CD14-positive monocyte (primary cell): Measurements from ENCODE around the gene ARL4D. TPM values are rescaled to one million over a fixed set of nuclear protein-coding genes. Genes with fewer than 3 reads are reported as not detected.

Source experiments
- DNase-seq, 3 donors: peaks; one replicate each; pipeline ENCODE4 v3.0.0-alpha.2; 2011 to 2022
- H2AFZ ChIP-seq: 2 replicates; pipeline ENCODE4 v1.6.0; 2012; ENCODE audit warnings: mild to moderate bottlenecking, low read depth, low read length, inconsistent platforms; ENCODE audit not compliant: insufficient read depth, poor library complexity, severe bottlenecking
- H3K27ac ChIP-seq, 2 donors: 1 replicate in 1 of 2; 2 replicates in 1 of 2; pipeline ENCODE4 v1.5.1; 2012 to 2013; ENCODE audit warnings: low read length in 2 of 2, control low read depth in 1 of 2, inconsistent platforms in 1 of 2, low read depth in 1 of 2, mild to moderate bottlenecking in 1 of 2
- H3K27me3 ChIP-seq, 2 donors: one replicate each; pipeline versions ENCODE4 v1.6.0 to v1.6.1; 2011 to 2013; ENCODE audit warnings: low read length in 2 of 2; ENCODE audit not compliant: control insufficient read depth in 2 of 2, insufficient read depth in 2 of 2
- H3K36me3 ChIP-seq, 2 donors: replicated peaks in 1 of 2; 1 replicate in 1 of 2; 2 replicates in 1 of 2; pipeline versions ENCODE4 v1.5.1 to v1.6.1; 2012 to 2013; ENCODE audit warnings: low read length in 2 of 2, control low read depth in 1 of 2, inconsistent platforms in 1 of 2, mild to moderate bottlenecking in 1 of 2; ENCODE audit not compliant: insufficient read depth in 2 of 2, control insufficient read depth in 1 of 2
- H3K4me1 ChIP-seq, 2 donors: 1 replicate in 1 of 2; 2 replicates in 1 of 2; pipeline versions ENCODE4 v1.5.1 to v1.6.1; 2012 to 2013; ENCODE audit warnings: low read length in 2 of 2, control low read depth in 1 of 2, inconsistent platforms in 1 of 2, mild to moderate bottlenecking in 1 of 2, moderate library complexity in 1 of 2; ENCODE audit not compliant: insufficient read depth in 2 of 2, control insufficient read depth in 1 of 2
- H3K4me2 ChIP-seq: replicated peaks from 2 replicates; pipeline ENCODE3; 2012; ENCODE audit warnings: low read length, moderate library complexity, mild to moderate bottlenecking; ENCODE audit not compliant: poor library complexity, severe bottlenecking; ENCODE audit errors: extremely low read depth
- H3K4me3 ChIP-seq, 3 experiments: fragments of 200-600 bp in 1 of 3; sonication (generic) in 1 of 3; replicated peaks in 1 of 3; 1 replicate in 2 of 3; 2 replicates in 1 of 3; pipeline ENCODE4 v1.5.1; 2011 to 2013; ENCODE audit warnings: low read length in 3 of 3, mild to moderate bottlenecking in 3 of 3, control low read depth in 2 of 3, low read depth in 2 of 3, inconsistent platforms in 1 of 3, moderate library complexity in 1 of 3
- H3K79me2 ChIP-seq: 2 replicates; pipeline ENCODE4 v1.6.0; 2012; ENCODE audit warnings: mild to moderate bottlenecking, control low read depth, inconsistent platforms, low read length, moderate library complexity; ENCODE audit not compliant: insufficient read depth
- H3K9ac ChIP-seq: 2 replicates; pipeline ENCODE4 v1.6.0; 2017; ENCODE audit warnings: low read length, mild to moderate bottlenecking; ENCODE audit not compliant: insufficient read depth, poor library complexity, severe bottlenecking
- H3K9me3 ChIP-seq, 2 donors: replicated peaks in 1 of 2; 1 replicate in 1 of 2; 2 replicates in 1 of 2; pipeline versions ENCODE4 v1.5.1 to v1.6.1; 2012 to 2013; ENCODE audit warnings: low read length in 2 of 2, control low read depth in 1 of 2; ENCODE audit not compliant: control insufficient read depth in 1 of 2, insufficient read depth in 1 of 2
- H4K20me1 ChIP-seq: 2 replicates; pipeline ENCODE4 v1.6.0; 2012; ENCODE audit warnings: mild to moderate bottlenecking, low read length, control low read depth, moderate library complexity; ENCODE audit not compliant: insufficient read depth
- H3K27ac Mint-ChIP-seq, 7 donors: one replicate each; pipeline ENCODE4 v1.8.0; 2020; ENCODE audit warnings: mild to moderate bottlenecking in 7 of 7, mixed read lengths in 7 of 7, moderate library complexity in 6 of 7, inconsistent platforms in 2 of 7
- H3K27me3 Mint-ChIP-seq, 3 donors: one replicate each; pipeline ENCODE4 v1.8.0; 2021 to 2022; ENCODE audit warnings: low read depth in 3 of 3, mild to moderate bottlenecking in 3 of 3, mixed read lengths in 3 of 3, moderate library complexity in 3 of 3, inconsistent platforms in 1 of 3
- H3K36me3 Mint-ChIP-seq, 2 donors: one replicate each; pipeline ENCODE4 v1.8.0; 2020; ENCODE audit warnings: mixed read lengths in 2 of 2, inconsistent platforms in 1 of 2, mild to moderate bottlenecking in 1 of 2
- H3K4me1 Mint-ChIP-seq: one replicate; pipeline ENCODE4 v1.8.0; 2020; ENCODE audit warnings: mild to moderate bottlenecking, mixed read lengths
- H3K4me3 Mint-ChIP-seq, 2 donors: one replicate each; pipeline ENCODE4 v1.8.0; 2020; ENCODE audit warnings: mild to moderate bottlenecking in 2 of 2, mixed read lengths in 2 of 2, moderate library complexity in 1 of 2
- H3K9me3 Mint-ChIP-seq, 7 donors: one replicate each; pipeline ENCODE4 v1.8.0; 2020 to 2022; ENCODE audit warnings: mixed read lengths in 7 of 7, mild to moderate bottlenecking in 6 of 7, moderate library complexity in 6 of 7, inconsistent platforms in 2 of 7
- CTCF ChIP-seq: fragments of 200-600 bp; IDR thresholded peaks from one replicate; pipeline ENCODE4 v1.8.0; 2022; ENCODE audit warnings: antibody characterized with exemption, mild to moderate bottlenecking
- WGBS: methylation state at CpG from one replicate; pipeline ENCODE4 v1.1.5; 2013; ENCODE audit warnings: missing lambda C conversion rate; ENCODE audit not compliant: insufficient coverage; 5-methylcytosine and 5-hydroxymethylcytosine counted together
- intact Hi-C, 2 donors: fragments of 100-400 bp; cut with micrococcal nuclease; formaldehyde crosslinking; loops; one replicate each; pipeline versions ENCODE4 v1.15.0 to v1.15.1; 2023
- polyA plus RNA-seq, 3 donors: library from polyadenylated mRNA; depleted of rRNA in 1 of 3; unstranded in 2 of 3; stranded (reverse) in 1 of 3; fragments of 300-500 nt in 2 of 3; fragments of >200 nt in 1 of 3; fragmentation: Illumina TruSeq in 2 of 3; gene quantifications; 1 replicate in 2 of 3; 2 replicates in 1 of 3; pipeline ENCODE4 v1.2.3, GENCODE V29; 2012 to 2021

Gene ARL4D
- polyA plus RNA-seq, 3 donors = 0.75 to 2.4 (median 1.7) TPM

DNA sequence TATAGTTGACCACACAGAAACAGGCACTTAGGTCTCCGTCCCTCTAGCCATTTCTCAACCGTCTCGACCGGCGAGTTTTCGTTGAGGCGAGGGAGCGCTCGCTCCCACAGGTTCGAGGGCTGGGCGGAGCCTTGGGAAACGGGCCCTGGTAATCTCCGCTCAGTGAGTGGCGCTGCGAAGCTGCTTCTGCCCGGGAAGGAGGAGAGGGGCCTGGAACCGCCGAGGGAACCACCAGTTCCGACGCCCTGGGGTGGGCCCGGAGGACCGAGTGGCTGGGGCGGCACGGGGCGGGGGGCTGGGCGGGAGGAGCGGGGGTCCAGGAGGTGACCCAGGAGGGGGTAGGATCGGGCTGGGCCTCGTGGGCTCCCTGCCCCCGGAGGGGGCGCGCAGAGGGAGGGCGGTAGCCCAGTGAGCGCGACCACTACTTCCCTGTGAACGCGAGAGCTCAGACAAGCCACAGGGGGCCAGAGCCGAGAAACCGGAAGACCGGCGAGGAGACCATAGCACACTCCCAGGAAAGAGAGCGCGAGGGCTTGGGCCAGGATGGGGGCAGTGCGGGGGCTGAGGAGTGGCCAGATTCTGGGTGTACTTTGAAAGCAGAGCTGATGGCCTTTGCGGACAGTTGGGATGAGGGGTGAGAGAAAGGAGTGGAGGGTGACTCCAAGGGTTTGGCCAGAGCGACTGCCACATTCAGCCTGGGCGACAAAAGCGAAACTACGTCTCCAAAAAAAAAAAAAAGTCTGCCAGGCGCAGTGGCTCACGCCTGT lies 29.9 kb upstream of the ARL4D start:
- Histone ChIP-seq H3K27me3 (no peaks in the 10 kb centered on the region), H3K4me2 (peak overlapping the region; percentile 92), H3K9ac (peak overlapping the region; percentile 89), H3K27ac (peak overlapping the region; percentile 97 to 99), H2AFZ (peak overlapping the region; percentile 77), H3K4me1 (peaks cover 35 to 39% of the 10 kb centered on the region in 2 donors), H4K20me1 (no peaks in the 10 kb centered on the region), H3K4me3 (peak overlapping the region; percentile 33 to 77 (median 54)), H3K9me3 (no peaks in the 10 kb centered on the region), H3K36me3 (no peaks in the 10 kb centered on the region), H3K79me2 (no peaks in the 10 kb centered on the region)
- Mint-ChIP-seq H3K27me3 (peaks cover 0 to 10% (median 0%) of the 10 kb centered on the region in 3 donors), H3K27ac (peak overlapping the region; percentile 98 to 100 (median 100)), H3K36me3 (no peaks in the 10 kb centered on the region), H3K4me3 (peak overlapping the region; percentile 96 to 97), H3K4me1 (peaks cover 34% of the 10 kb centered on the region), H3K9me3 (peaks cover 0 to 3% (median 0%) of the 10 kb centered on the region in 7 donors)
- peak; percentile 61 to 69 (median 66) for DNase-seq
- intact Hi-C loops = loop anchor here (1.0 to 2.0 kb wide), 2 partner anchors 8 to 20 kb away; no protein-coding TSS in a partner anchor
- TF ChIP-seq CTCF = no peak
- WGBS = 0% methylated on average over 41 of the region's 51 CpGs

- WGBS = 81% methylated on average over 2 of the region's 5 CpGs
- H3K4me2 ChIP-seq = peak overlapping the region; percentile 92
- H3K36me3 ChIP-seq = no peaks in the 10 kb centered on the region
- no peaks in the 10 kb centered on the region for H4K20me1 ChIP-seq
- intact Hi-C loops = loop anchor here (1.0 to 2.0 kb wide), 2 partner anchors 9 to 19 kb away; no protein-coding TSS in a partner anchor
- H3K27me3 ChIP-seq = no peaks in the 10 kb centered on the region
- Mint-ChIP-seq H3K9me3 (peaks cover 0 to 3% (median 0%) of the 10 kb centered on the region in 7 donors), H3K4me3 (peak overlapping the region; percentile 96 to 97), H3K4me1 (peaks cover 38% of the 10 kb centered on the region), H3K27me3 (peaks cover 0 to 12% (median 0%) of the 10 kb centered on the region in 3 donors), H3K36me3 (peaks cover 0 to 1% of the 10 kb centered on the region in 2 donors), H3K27ac (peak overlapping the region; percentile 98 to 100 (median 100))
- no peaks in the 10 kb centered on the region for H3K9me3 ChIP-seq
- no peak for TF ChIP-seq CTCF
- peak overlapping the region in 2 of 3 experiments; percentile 54 to 77 for H3K4me3 ChIP-seq
- H3K4me1 ChIP-seq = peaks cover 35 to 39% of the 10 kb centered on the region in 2 donors
- no peak overlapping the region for H3K9ac ChIP-seq
- H3K27ac ChIP-seq = peak overlapping the region in 1 of 2 donors; percentile 99
- DNase-seq = no peak
- H3K79me2 ChIP-seq = no peaks in the 10 kb centered on the region
- H2AFZ ChIP-seq = peak overlapping the region; percentile 77
Measured at GRCh38 chr17:43369986-43370385, 28.8 kb upstream of the ARL4D start.
